22Rv1 (cell line): Measurements from ENCODE around the gene QTRT2.
A peak's percentile ranks its signal among the peaks of the same experiment; 100 is the strongest.

Experiments used
- H3K27ac ChIP-seq: fragments of 450-650 bp; 2 replicates; pipeline ENCODE4 v1.5.1; 2017
- ZFX ChIP-seq: fragments of 450-650 bp; IDR thresholded peaks from 2 replicates; pipeline ENCODE4 v1.6.1; 2017; ENCODE audit warnings: antibody characterized with exemption, borderline replicate concordance
- TF ChIP-seq, protein P1 (sequence below): fragments of 450-650 bp; IDR thresholded peaks from 2 replicates; pipeline ENCODE4 v1.5.1; 2017; ENCODE audit warnings: mild to moderate bottlenecking

Gene QTRT2

DNA sequence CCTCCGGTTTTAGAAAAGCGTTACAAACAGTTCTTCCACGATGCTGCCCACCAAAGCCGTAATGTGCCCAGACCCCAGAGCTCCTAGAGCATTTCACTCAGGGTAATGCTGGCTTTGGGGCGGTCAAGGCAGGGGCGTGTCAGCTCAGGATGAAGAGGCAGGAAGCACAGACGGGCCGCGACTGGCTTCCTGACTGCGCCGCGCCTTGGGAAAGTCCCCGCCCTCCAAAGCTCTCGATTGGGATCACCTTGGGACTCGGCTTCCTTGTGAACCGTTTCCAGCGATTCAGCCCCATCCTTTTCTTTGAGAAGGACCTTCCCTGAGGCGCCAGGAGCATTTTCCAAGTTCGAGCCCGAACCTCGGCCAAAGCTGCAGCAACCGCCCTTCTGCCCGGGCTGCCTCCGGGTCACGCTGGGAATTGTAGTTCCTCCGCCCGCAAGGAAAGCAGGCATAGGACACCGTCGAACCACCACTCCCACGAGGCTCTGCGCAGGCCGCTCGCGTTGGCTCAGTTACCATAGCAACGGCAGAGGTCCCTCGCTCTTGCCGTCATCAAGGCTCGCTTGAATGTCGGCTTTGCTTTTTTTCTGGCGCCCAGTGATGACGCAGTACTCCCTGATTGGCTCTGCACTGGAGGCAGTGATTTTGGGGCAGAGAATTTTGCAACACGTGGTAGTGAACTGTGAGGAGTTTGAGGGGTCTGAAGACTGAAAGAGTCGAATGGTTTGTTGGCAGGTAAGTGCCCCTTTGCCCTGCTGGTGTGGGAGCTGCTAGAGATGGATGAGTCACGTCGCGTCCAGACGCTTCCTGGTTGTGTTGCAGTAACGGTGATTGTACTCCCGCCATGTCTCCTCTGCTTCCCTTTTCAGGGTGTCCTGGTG is at the start of gene QTRT2, which contains the start of gene CCDC191:
Gene QTRT2, plus strand, starts transcription at position 608 of the 881 bp plus-strand sequence. CDS start 8,521 bp downstream, outside the sequence.
Gene CCDC191, minus strand, starts transcription at position 397 of the 881 bp plus-strand sequence. Its CDS starts 60 bp downstream, at position 337.
- TF ChIP-seq, protein P1, sequence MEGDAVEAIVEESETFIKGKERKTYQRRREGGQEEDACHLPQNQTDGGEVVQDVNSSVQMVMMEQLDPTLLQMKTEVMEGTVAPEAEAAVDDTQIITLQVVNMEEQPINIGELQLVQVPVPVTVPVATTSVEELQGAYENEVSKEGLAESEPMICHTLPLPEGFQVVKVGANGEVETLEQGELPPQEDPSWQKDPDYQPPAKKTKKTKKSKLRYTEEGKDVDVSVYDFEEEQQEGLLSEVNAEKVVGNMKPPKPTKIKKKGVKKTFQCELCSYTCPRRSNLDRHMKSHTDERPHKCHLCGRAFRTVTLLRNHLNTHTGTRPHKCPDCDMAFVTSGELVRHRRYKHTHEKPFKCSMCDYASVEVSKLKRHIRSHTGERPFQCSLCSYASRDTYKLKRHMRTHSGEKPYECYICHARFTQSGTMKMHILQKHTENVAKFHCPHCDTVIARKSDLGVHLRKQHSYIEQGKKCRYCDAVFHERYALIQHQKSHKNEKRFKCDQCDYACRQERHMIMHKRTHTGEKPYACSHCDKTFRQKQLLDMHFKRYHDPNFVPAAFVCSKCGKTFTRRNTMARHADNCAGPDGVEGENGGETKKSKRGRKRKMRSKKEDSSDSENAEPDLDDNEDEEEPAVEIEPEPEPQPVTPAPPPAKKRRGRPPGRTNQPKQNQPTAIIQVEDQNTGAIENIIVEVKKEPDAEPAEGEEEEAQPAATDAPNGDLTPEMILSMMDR: no peak
- TF ChIP-seq ZFX: no peak
- peak within 1 kb of the TSS; percentile 83 for H3K27ac ChIP-seq

DNA sequence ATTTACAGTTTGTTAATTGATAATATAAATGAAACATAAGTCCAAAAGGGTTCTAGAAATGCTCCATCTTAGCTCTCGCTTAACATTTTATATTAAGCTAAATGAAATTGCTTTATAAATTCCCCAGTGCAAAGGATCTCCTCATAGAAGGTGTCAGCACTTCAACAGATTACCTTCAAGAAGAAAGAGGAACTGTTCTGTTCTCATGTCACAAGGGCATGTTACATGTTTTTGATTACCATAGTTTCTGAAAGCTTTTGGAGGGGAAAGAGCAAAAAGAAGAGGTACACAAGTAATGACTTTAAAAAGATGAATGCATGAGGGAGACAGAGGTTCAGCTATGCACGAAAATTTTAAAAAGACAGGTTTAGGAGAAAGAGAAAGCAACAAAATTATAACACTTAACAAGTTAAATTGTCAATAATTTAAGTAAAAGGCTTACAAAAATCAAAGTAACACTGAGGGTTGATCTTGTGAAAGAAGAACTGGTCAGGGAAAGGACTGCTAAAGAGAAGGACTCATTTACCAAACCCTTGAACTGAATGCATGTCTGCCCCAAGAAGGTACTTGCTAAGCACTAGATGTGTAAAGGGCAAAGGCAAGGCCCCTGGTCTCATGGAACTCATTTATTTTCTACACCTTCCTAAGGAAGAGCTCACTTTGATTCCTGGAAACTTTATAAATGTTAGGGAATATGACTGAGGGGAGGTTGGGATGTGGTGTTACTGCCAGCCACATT is 45.3 kb upstream of the QTRT2 start:
- no peak overlapping the region for H3K27ac ChIP-seq
- TF ChIP-seq, protein P1: no peak
- no peak for TF ChIP-seq ZFX

DNA sequence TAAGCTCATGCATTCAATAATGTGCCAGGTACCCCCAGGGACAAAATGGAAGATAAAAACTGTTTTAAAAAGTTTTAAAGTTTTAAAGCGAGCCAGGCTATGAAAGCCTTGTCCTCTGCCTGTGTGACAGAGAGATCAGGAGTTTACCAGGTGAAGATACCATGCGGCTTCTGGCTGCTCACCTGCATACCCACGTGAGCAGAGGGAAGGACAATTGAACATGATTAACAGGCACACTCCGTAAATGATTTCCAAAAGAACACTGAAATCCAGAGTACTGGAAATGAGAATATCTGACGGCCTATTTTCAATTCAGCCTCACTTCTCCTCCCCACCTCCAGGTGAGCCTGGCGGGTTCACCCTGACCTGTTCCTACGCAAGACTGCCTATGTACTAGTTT is 42.3 kb upstream of the QTRT2 start:
- TF ChIP-seq, protein P1: no peak
- no peak for TF ChIP-seq ZFX
- H3K27ac ChIP-seq: no peak overlapping the region

DNA sequence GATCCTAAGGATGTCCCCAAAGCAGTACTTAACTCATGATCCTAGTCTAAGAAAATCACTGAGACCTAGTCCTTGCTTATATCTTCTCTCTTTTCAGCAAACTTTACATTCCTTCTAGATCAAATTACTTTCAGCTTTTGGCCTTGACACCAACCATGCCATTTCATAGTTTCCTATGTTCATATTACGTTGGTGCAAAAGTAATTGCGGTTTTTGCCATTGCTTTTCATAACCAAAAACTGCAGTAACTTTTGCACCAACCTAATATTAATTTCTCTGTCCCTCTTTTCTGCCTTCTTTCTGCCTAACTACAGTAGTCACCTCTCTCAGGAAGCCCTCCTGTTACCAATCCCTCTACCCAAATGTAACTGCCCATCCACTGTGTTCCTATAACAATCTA is 37.1 kb upstream of the QTRT2 start:
- TF ChIP-seq ZFX: no peak
- TF ChIP-seq, protein P1: no peak
- H3K27ac ChIP-seq: no peak overlapping the region

DNA sequence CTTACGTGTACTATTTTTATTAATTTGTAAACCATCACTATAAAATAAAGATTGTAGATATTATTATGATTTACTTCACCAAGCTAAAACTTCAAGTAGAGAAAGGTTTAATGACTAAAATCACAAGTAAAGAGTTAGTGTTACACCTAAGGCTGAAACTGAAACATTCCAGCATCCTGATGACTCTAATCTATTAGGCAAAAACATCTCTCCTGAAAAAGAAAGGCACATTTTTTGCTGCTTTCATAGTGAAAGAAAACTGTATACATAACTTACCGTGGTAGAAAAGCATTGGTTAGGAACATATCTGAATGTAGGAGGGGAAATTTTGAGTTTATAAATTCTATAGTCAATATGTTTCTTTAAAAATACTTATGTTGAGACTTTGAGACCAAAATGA is 35.6 kb upstream of the QTRT2 start:
- TF ChIP-seq ZFX: no peak
- TF ChIP-seq, protein P1: no peak

DNA sequence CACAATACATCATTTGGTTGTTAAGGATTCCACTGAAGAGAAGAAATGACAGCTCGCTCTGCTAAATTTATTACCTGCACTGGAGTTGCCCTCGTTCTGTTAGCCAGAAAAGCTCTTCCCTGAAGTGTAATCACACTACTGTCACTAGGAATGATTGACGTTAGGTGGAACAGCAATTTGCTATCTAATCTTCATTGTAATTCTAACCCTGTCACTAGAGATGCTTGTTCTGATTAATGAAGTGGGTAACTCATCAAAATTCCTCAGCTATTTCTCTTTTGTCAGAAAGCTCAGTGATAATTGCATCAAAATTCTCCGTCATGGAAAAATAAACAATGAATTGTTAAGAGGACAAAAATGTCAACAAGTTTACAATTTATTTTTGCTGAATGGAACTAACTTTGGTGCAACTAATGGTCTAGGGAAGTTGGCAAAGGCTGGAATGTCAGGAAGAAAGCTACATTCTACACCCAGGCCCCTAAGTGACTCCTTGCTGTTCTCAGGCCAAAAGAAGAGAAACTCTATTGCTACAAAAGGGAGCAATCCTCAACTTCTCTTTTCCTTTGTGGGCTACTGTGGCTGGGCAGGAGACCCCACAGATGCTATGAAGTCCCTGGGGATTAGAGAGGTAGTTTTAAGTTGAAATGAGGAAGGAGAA is 34.3 kb upstream of the QTRT2 start:
- no peak overlapping the region for H3K27ac ChIP-seq
- no peak for TF ChIP-seq ZFX
- TF ChIP-seq, protein P1: no peak

More for the DNA sequence above, 35.6 kb upstream of the QTRT2 start:
- H3K27ac ChIP-seq: no peak overlapping the region

DNA sequence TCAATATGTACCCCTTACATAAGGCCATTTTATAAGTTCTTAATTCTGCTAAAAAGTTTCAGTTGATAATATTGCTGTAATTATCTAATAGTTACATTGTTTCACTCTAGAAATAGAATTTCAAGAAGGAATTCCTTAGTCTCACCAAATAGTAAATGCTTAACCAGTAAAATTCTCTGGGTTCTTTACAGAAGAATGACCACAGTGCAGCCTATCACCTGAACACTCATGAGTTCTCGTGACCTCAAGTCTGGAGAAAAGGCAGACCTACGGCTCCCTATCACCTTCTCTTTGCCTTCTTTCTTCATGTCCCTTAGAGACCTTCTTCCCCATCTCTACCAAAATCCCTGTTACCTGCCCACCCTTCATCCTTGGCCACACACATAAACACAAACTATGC is 31.1 kb upstream of the QTRT2 start:
- H3K27ac ChIP-seq: no peak overlapping the region
- TF ChIP-seq, protein P1: no peak
